EH (cell line): Measurements from ENCODE around the gene STK11.
A peak's percentile ranks its signal among the peaks of the same experiment; 100 is the strongest.
"Not testable (repeated sequence)": the region's sequence is repeated elsewhere in the genome, so short reads cannot be mapped to it uniquely, and the experiment has no call there.

ENCODE experiments used
- DNase-seq: peaks from one replicate; pipeline ENCODE4 v3.0.0-alpha.2; 2015; ENCODE audit warnings: low read depth

Gene STK11

GRCh38 chr19:1238369-1239303, 33.1 kb downstream of the STK11 start:
- DNase-seq, result no peak

GRCh38 chr19:1239420-1239795, 33.8 kb downstream of the STK11 start:
- no peak for DNase-seq

- peak; percentile 88 for DNase-seq
These were observed 34.5 kb downstream of the STK11 start for GRCh38 chr19:1239796-1240737.

- DNase-seq, result no peak
These were observed 35.3 kb downstream of the STK11 start for GRCh38 chr19:1240925-1241324.

GRCh38 chr19:1241417-1242095, 36.0 kb downstream of the STK11 start, which contains the start of gene ATP5F1D:
TSS of gene ATP5F1D (plus strand) at chr19:1241751. CDS start at chr19:1241851, 100 bp downstream.
- DNase-seq, result peak; percentile 95

GRCh38 chr19:1243768-1244692, 38.5 kb downstream of the STK11 start:
- peak; percentile 85 for DNase-seq

- DNase-seq, result no peak
These were observed 39.3 kb downstream of the STK11 start for GRCh38 chr19:1244693-1245451.

GRCh38 chr19:1245494-1246264, 40.1 kb downstream of the STK11 start:
- DNase-seq, result no peak

GRCh38 chr19:1246265-1247087, 40.9 kb downstream of the STK11 start:
- not testable (repeated sequence) for DNase-seq

GRCh38 chr19:1247748-1248138, 42.2 kb downstream of the STK11 start:
- no peak for DNase-seq

GRCh38 chr19:1248139-1248785, 42.7 kb downstream of the STK11 start, which contains the start of gene MIDN:
TSS of gene MIDN (plus strand) at chr19:1248583. CDS start at chr19:1250297, 1,714 bp downstream.
- peak; percentile 89 for DNase-seq

- DNase-seq, result peak; percentile 85
These were observed 43.3 kb downstream of the STK11 start for GRCh38 chr19:1248786-1249297.

- peak; percentile 97 for DNase-seq
These were observed 43.9 kb downstream of the STK11 start for GRCh38 chr19:1249298-1249989.

- DNase-seq, result no peak
These were observed 44.4 kb downstream of the STK11 start for GRCh38 chr19:1249990-1250436.

- DNase-seq, result peak; percentile 76
These were observed 45.1 kb downstream of the STK11 start for GRCh38 chr19:1250437-1251260.
